Heart left ventricle (tissue), 13 donors: ENCODE results near the gene PCNX1.

Experiments
- CTCF ChIP-seq, 12 donors: fragments of 200-600 bp; sonication (generic) in 4 of 12; IDR thresholded peaks; one replicate each; pipeline versions ENCODE4 v1.5.0 to v1.8.0; 2018 to 2022; ENCODE audit warnings: antibody characterized with exemption in 12 of 12, mild to moderate bottlenecking in 5 of 12
- POLR2A ChIP-seq, 2 donors: fragments of 450-650 bp; IDR thresholded peaks; one replicate each; pipeline ENCODE4 v1.6.1; 2017; ENCODE audit warnings: antibody characterized with exemption in 2 of 2, mild to moderate bottlenecking in 2 of 2, moderate library complexity in 2 of 2
- donor health status: ischemic (EF 13 %, LVEDD 7.1; RV severe dilation, severe dysfunction).
- donor health status: DM: no; HTN: yes; CAD: no.
- donor health status: DM: no; HTN: no; CAD: no.
- donor health status: ischemic (EF 25% LVEDD 6.9; RV normal size, moderate dysfunction).
- donor health status: ischemic (EF 25% LVEDD 5.7; RV mildly dilated, moderate dysfunction).
- donor health status: ischemic (EF 35%, LVEDD 5.7; RV mildly dilated, moderate dysfunction).
- donor health status: nonischemic (EF 11% LVEDD 7.7; RV severe dilation, severe dysfunction).
- donor health status: DM: yes; HTN: yes; CAD: no.
- donor health status: PGD.
- donor health status: ischemic (EF 29% LVEDD 5.4; RV normal size, mild dysfunction).
- donor health status: nonischemic (EF 23%, LVEDD 6.1; RV moderate dilation, normal function).

DNA sequence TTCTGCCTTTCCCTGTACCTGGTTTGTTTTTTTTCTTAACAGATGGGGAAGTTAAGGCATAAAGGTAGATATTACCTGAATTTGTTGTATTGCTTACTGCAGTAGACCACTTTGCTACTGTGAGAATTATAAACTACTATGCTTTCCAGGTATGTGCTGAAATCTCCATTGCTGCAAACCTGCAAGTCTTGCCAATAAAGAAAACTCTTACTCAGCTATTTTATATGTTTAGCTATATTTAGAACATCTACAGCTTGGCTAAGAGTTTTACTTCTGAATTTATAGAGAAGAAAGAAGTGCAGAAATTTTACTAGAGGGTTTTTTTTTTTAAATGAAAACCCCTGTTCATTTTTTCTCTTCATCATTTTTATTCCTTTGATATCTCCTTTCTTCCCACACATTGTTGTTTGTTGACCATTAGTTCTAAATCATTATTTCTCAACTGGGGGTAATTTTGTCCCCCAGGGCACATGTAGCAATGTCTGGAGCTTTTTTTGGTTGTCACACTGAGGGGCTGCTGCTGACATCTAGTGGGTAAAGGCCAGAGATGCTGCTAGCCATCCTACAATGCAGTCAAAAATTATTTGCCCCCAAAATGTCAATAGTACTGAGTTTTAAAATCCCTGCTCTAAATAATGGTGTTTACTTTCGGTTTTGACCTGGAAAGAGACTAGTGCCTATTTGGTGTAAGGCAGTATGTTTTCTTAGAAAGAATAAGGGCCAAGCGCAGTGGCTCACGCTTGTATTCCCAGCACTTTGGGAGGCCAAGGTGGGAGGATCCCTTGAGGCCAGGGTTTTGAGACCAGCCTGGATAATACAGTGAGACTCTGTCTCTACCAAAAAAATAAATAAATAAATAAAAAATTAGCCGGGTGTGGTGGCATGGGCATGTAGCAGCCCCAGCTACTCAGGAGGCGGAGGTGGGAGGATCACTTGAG, 48.6 kb downstream of the PCNX1 start:
- peak in 11 of 12 donors; percentile 34 to 67 (median 54) for TF ChIP-seq CTCF (IDR thresholded peaks at IDR 0.05)
- TF ChIP-seq POLR2A (IDR thresholded peaks at IDR 0.05) = no peak
